Measurements from ENCODE around the gene AOC2. TPM values are rescaled to one million over a fixed set of nuclear protein-coding genes. Genes with fewer than 3 reads are reported as not detected.
A peak's percentile ranks its signal among the peaks of the same experiment; 100 is the strongest.
"Not testable (repeated sequence)": the region's sequence is repeated elsewhere in the genome, so short reads cannot be mapped to it uniquely, and the experiment has no call there.

Gene AOC2
- total and polyA plus RNA-seq, 7 experiments from 2014 or later = 3.0 to 3.5 (median 3.2) TPM; not detected in 2

DNA sequence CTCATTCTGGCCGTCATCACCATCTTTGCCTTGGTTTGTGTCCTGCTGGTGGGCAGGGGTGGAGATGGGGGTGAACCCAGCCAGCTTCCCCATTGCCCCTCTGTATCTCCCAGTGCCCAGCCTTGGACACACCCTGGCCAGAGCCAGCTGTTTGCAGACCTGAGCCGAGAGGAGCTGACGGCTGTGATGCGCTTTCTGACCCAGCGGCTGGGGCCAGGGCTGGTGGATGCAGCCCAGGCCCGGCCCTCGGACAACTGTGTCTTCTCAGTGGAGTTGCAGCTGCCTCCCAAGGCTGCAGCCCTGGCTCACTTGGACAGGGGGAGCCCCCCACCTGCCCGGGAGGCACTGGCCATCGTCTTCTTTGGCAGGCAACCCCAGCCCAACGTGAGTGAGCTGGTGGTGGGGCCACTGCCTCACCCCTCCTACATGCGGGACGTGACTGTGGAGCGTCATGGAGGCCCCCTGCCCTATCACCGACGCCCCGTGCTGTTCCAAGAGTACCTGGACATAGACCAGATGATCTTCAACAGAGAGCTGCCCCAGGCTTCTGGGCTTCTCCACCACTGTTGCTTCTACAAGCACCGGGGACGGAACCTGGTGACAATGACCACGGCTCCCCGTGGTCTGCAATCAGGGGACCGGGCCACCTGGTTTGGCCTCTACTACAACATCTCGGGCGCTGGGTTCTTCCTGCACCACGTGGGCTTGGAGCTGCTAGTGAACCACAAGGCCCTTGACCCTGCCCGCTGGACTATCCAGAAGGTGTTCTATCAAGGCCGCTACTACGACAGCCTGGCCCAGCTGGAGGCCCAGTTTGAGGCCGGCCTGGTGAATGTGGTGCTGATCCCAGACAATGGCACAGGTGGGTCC is 7.2 kb downstream of the AOC2 start:
- H3K4me3 Mint-ChIP-seq; H3K4me1 Mint-ChIP-seq; H3K27ac ChIP-seq (ENCODE audit: low read depth, low read length); H3K36me3 Mint-ChIP-seq; ATAC-seq; H3K4me3 ChIP-seq (ENCODE audit: low read length); H3K36me3 ChIP-seq (ENCODE audit: control insufficient read depth in 2 of 3, insufficient read depth in 3 of 3, low read length in 3 of 3); H3K27me3 ChIP-seq (ENCODE audit: control insufficient read depth in 2 of 2, insufficient read depth in 2 of 2, low read length in 2 of 2); CTCF ChIA-PET; DNase-seq; intact Hi-C loops (cut with micrococcal nuclease); H3K27me3 Mint-ChIP-seq; POLR2A ChIA-PET; H3K27ac Mint-ChIP-seq; H3K4me1 ChIP-seq (ENCODE audit: control insufficient read depth in 2 of 2, insufficient read depth in 2 of 2, low read length in 2 of 2); H3K9me3 Mint-ChIP-seq; H3K9me3 ChIP-seq (ENCODE audit: control insufficient read depth in 2 of 3, low read length in 3 of 3): not testable (repeated sequence)

DNA sequence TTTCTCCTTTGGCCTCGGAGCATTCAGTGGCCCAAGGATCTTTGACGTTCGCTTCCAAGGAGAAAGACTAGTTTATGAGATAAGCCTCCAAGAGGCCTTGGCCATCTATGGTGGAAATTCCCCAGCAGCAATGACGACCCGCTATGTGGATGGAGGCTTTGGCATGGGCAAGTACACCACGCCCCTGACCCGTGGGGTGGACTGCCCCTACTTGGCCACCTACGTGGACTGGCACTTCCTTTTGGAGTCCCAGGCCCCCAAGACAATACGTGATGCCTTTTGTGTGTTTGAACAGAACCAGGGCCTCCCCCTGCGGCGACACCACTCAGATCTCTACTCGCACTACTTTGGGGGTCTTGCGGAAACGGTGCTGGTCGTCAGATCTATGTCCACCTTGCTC is 8.0 kb downstream of the AOC2 start:
- Mint-ChIP-seq H3K36me3 (no peaks in the 10 kb centered on the region), H3K27ac (no peak overlapping the region), H3K4me1 (peaks cover 0 to 4% (median 0%) of the 10 kb centered on the region in 7 donors), H3K4me3 (no peak overlapping the region), H3K9me3 (no peaks in the 10 kb centered on the region), H3K27me3 (peaks cover 0 to 11% (median 0%) of the 10 kb centered on the region in 5 donors)
- ATAC-seq (no peak), DNase-seq (no peak)
- H3K4me3 ChIP-seq (ENCODE audit: low read length) = no peak overlapping the region
- ChIA-PET POLR2A (no interaction called here), CTCF (no interaction called here)
- no peaks in the 10 kb centered on the region for H3K9me3 ChIP-seq (ENCODE audit: control insufficient read depth in 2 of 3, low read length in 3 of 3)
- no peaks in the 10 kb centered on the region for H3K27me3 ChIP-seq (ENCODE audit: control insufficient read depth in 2 of 2, insufficient read depth in 2 of 2, low read length in 2 of 2)
- no peaks in the 10 kb centered on the region for H3K36me3 ChIP-seq (ENCODE audit: control insufficient read depth in 2 of 3, insufficient read depth in 3 of 3, low read length in 3 of 3)
- H3K4me1 ChIP-seq (ENCODE audit: control insufficient read depth in 2 of 2, insufficient read depth in 2 of 2, low read length in 2 of 2) = no peaks in the 10 kb centered on the region
- intact Hi-C loops (cut with micrococcal nuclease) = no loop called here
- no peak overlapping the region for H3K27ac ChIP-seq (ENCODE audit: low read depth, low read length)

DNA sequence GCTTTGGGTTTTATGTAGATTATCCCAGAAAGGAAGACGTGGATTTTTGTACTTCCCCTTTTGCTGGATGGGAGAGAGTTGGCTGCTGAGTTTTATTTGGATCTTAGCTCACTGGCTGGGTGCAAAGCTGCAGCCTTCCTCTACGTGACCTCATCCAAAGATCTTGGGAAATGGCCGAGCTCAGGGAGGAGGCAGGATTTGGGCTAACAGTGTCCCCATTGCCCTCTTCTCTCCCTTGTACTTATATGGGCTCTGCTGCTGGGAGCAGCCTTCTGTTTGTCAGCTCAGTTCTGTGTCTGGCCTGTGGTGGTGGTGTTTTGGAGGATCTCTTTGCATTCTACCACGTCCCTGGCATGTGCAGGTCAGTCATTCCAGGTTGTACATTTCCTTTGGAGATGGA is 8.6 kb downstream of the AOC2 start:
- Mint-ChIP-seq H3K27ac (no peak overlapping the region), H3K27me3 (peaks cover 0 to 11% (median 0%) of the 10 kb centered on the region in 5 donors), H3K4me3 (no peak overlapping the region), H3K36me3 (no peaks in the 10 kb centered on the region), H3K4me1 (peaks cover 0 to 4% (median 0%) of the 10 kb centered on the region in 7 donors), H3K9me3 (no peaks in the 10 kb centered on the region)
- POLR2A ChIA-PET = no interaction called here
- no peak for DNase-seq
- H3K4me3 ChIP-seq (ENCODE audit: low read length) = no peak overlapping the region
- no peaks in the 10 kb centered on the region for H3K4me1 ChIP-seq (ENCODE audit: control insufficient read depth in 2 of 2, insufficient read depth in 2 of 2, low read length in 2 of 2)
- no peak overlapping the region for H3K27ac ChIP-seq (ENCODE audit: low read depth, low read length)
- H3K36me3 ChIP-seq (ENCODE audit: control insufficient read depth in 2 of 3, insufficient read depth in 3 of 3, low read length in 3 of 3) = no peaks in the 10 kb centered on the region
- CTCF ChIA-PET = no interaction called here
- no peaks in the 10 kb centered on the region for H3K27me3 ChIP-seq (ENCODE audit: control insufficient read depth in 2 of 2, insufficient read depth in 2 of 2, low read length in 2 of 2)
- ATAC-seq = no peak
- H3K9me3 ChIP-seq (ENCODE audit: control insufficient read depth in 2 of 3, low read length in 3 of 3) = no peaks in the 10 kb centered on the region
- intact Hi-C loops (cut with micrococcal nuclease) = no loop called here

DNA sequence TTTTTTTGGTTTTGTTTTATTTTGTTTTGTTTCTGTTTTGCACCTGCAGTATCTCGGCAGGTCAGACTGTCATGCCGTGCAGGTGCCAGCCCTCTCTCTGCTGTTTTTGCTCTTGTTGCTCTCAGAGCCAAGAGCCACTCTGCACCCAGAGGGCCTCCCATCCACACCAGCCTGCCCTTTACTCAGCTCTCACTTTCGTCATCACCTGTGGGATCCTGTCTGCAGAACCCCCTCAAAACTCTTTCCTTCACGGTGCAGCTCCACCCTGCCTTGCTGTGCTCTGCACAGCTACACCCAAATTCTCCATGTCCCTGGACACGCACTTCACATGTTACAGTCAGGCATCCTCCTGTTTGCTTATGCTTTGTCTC is 9.2 kb downstream of the AOC2 start:
- ATAC-seq = no peak
- no peaks in the 10 kb centered on the region for H3K9me3 Mint-ChIP-seq
- no peak overlapping the region for H3K27ac Mint-ChIP-seq
- no peak overlapping the region for H3K4me3 Mint-ChIP-seq
- intact Hi-C loops (cut with micrococcal nuclease) = no loop called here
- H3K27me3 Mint-ChIP-seq = peaks cover 0 to 11% (median 0%) of the 10 kb centered on the region in 5 donors
- H3K9me3 ChIP-seq (ENCODE audit: control insufficient read depth in 2 of 3, low read length in 3 of 3) = no peaks in the 10 kb centered on the region
- H3K4me1 Mint-ChIP-seq = peaks cover 0 to 4% (median 0%) of the 10 kb centered on the region in 7 donors
- H3K27me3 ChIP-seq (ENCODE audit: control insufficient read depth in 2 of 2, insufficient read depth in 2 of 2, low read length in 2 of 2) = no peaks in the 10 kb centered on the region
- no peak overlapping the region for H3K4me3 ChIP-seq (ENCODE audit: low read length)
- H3K27ac ChIP-seq (ENCODE audit: low read depth, low read length) = no peak overlapping the region
- H3K4me1 ChIP-seq (ENCODE audit: control insufficient read depth in 2 of 2, insufficient read depth in 2 of 2, low read length in 2 of 2) = no peaks in the 10 kb centered on the region
- ChIA-PET POLR2A (no interaction called here), CTCF (no interaction called here)
- no peaks in the 10 kb centered on the region for H3K36me3 ChIP-seq (ENCODE audit: control insufficient read depth in 2 of 3, insufficient read depth in 3 of 3, low read length in 3 of 3)
- H3K36me3 Mint-ChIP-seq = no peaks in the 10 kb centered on the region
- DNase-seq = no peak

DNA sequence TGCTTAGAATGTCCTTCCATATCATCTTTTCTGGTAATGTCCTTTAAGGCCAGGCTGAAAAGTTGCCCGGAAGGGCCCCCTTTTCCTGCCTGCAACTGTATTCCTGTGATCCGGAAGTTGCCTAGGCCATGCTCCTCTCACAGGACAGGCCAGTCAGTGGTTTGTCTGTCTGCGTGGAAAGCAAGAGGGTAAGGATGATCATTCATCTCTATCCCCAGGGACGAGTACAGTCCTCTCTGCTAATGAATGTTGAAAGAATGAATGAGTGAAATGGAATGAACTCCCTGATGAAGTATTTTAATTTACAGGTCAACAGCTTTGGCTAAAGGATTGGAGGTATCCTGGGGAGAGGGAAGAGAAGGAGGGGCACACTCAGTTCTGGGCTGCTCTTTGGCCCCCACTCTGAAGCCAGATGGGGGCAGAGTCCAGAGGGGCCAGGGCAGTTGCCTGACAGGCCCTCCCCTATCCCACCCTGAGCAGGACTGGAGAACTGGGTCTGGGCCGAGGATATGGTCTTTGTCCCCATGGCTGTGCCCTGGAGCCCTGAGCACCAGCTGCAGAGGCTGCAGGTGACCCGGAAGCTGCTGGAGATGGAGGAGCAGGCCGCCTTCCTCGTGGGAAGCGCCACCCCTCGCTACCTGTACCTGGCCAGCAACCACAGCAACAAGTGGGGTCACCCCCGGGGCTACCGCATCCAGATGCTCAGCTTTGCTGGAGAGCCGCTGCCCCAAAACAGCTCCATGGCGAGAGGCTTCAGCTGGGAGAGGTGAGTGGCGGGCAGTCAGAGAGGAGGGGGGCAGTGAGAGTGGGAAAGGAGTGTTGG is 9.8 kb downstream of the AOC2 start:
- CTCF ChIA-PET = no interaction called here
- DNase-seq (no peak), ATAC-seq (no peak)
- H3K27ac ChIP-seq (ENCODE audit: low read depth, low read length) = no peak overlapping the region
- Mint-ChIP-seq H3K9me3 (no peaks in the 10 kb centered on the region), H3K4me1 (peaks cover 0 to 4% (median 0%) of the 10 kb centered on the region in 7 donors), H3K36me3 (no peaks in the 10 kb centered on the region), H3K27me3 (peaks cover 0 to 11% (median 0%) of the 10 kb centered on the region in 5 donors), H3K27ac (peak overlapping the region in 1 of 9 donors; percentile 89), H3K4me3 (no peak overlapping the region)
- no peaks in the 10 kb centered on the region for H3K9me3 ChIP-seq (ENCODE audit: control insufficient read depth in 2 of 3, low read length in 3 of 3)
- POLR2A ChIA-PET = no interaction called here
- no peaks in the 10 kb centered on the region for H3K36me3 ChIP-seq (ENCODE audit: control insufficient read depth in 2 of 3, insufficient read depth in 3 of 3, low read length in 3 of 3)
- no peaks in the 10 kb centered on the region for H3K4me1 ChIP-seq (ENCODE audit: control insufficient read depth in 2 of 2, insufficient read depth in 2 of 2, low read length in 2 of 2)
- H3K27me3 ChIP-seq (ENCODE audit: control insufficient read depth in 2 of 2, insufficient read depth in 2 of 2, low read length in 2 of 2) = no peaks in the 10 kb centered on the region
- intact Hi-C loops (cut with micrococcal nuclease) = no loop called here
- no peak overlapping the region for H3K4me3 ChIP-seq (ENCODE audit: low read length)

DNA sequence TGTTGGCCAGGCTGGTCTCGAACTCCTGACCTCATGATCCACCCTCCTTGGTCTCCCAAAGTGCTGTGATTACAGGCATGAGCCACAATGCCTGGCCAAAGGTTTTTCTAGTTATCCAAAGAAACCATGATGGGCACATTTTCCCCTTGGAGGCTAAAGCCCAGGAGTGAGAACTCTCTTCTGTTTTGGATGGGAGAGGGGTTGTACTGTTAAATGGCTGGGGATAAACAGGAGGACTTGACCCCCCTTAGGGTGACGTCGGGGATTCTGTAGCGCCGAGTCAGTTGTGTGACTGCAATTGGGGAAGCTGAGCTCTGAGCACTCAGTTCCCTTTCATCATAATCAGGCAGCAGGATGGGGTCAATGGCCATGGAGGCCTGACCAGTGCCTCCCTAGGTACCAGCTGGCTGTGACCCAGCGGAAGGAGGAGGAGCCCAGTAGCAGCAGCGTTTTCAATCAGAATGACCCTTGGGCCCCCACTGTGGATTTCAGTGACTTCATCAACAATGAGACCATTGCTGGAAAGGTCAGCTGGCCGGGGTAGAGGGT is 10.7 kb downstream of the AOC2 start:
- ChIA-PET CTCF (interaction anchor here (0.7 kb wide), 1 partner anchor 19 kb away, joined by 3 read pairs; no protein-coding TSS in a partner anchor), POLR2A (no interaction called here)
- peaks cover 0 to 11% (median 0%) of the 10 kb centered on the region in 5 donors for H3K27me3 Mint-ChIP-seq
- no peak overlapping the region for H3K4me3 Mint-ChIP-seq
- ATAC-seq (peak; percentile 31), DNase-seq (no peak)
- no peaks in the 10 kb centered on the region for H3K36me3 ChIP-seq (ENCODE audit: control insufficient read depth in 2 of 3, insufficient read depth in 3 of 3, low read length in 3 of 3)
- no peaks in the 10 kb centered on the region for H3K36me3 Mint-ChIP-seq
- intact Hi-C loops (cut with micrococcal nuclease) = no loop called here
- no peak overlapping the region for H3K27ac Mint-ChIP-seq
- no peaks in the 10 kb centered on the region for H3K9me3 Mint-ChIP-seq
- no peaks in the 10 kb centered on the region for H3K27me3 ChIP-seq (ENCODE audit: control insufficient read depth in 2 of 2, insufficient read depth in 2 of 2, low read length in 2 of 2)
- no peak overlapping the region for H3K27ac ChIP-seq (ENCODE audit: low read depth, low read length)
- H3K4me1 ChIP-seq (ENCODE audit: control insufficient read depth in 2 of 2, insufficient read depth in 2 of 2, low read length in 2 of 2) = no peaks in the 10 kb centered on the region
- H3K4me1 Mint-ChIP-seq = peaks cover 0 to 4% (median 0%) of the 10 kb centered on the region in 7 donors
- H3K9me3 ChIP-seq (ENCODE audit: control insufficient read depth in 2 of 3, low read length in 3 of 3) = no peaks in the 10 kb centered on the region
- H3K4me3 ChIP-seq (ENCODE audit: low read length) = no peak overlapping the region

Data from naive thymus-derived CD4-positive, alpha-beta T cell (primary cell).